Activated CD8-positive, alpha-beta T cell treated with anti-CD3 and anti-CD28 coated beads for 36 hours (primary cell): ENCODE measurements around the gene OGFR. TPM values are rescaled to one million over a fixed set of nuclear protein-coding genes. Genes with fewer than 3 reads are reported as not detected.

Source experiments
- ATAC-seq: fragments of 200-7000 bp; cut with Tn5 transposase; one replicate; pipeline ENCODE4 v1.10.0; 2021; ENCODE audit warnings: mild to moderate bottlenecking, moderate library complexity
- CTCF ChIA-PET: fragments of 350-600 bp; sonication (Branson Sonifier 250); formaldehyde crosslinking; loops from one replicate; lab custom pipeline; 2021; ENCODE audit warnings: antibody characterized with exemption; lab: Charles Lee
- POLR2A ChIA-PET: fragments of 350-600 bp; sonication (Branson Sonifier 250); formaldehyde crosslinking; loops from one replicate; lab custom pipeline; 2021; ENCODE audit warnings: antibody characterized with exemption; lab: Charles Lee
- DNase-seq: peaks from one replicate; pipeline ENCODE4 v3.0.0-alpha.2; 2020
- H3K27ac Mint-ChIP-seq: one replicate; pipeline ENCODE4 v1.8.0; 2021; ENCODE audit warnings: mild to moderate bottlenecking, mixed read lengths
- H3K27me3 Mint-ChIP-seq: one replicate; pipeline ENCODE4 v1.8.0; 2021; ENCODE audit warnings: mixed read lengths
- H3K36me3 Mint-ChIP-seq: one replicate; pipeline ENCODE4 v1.8.0; 2021; ENCODE audit warnings: low read depth, mixed read lengths
- H3K4me1 Mint-ChIP-seq: one replicate; pipeline ENCODE4 v1.8.0; 2021; ENCODE audit warnings: low read depth, mixed read lengths
- H3K4me3 Mint-ChIP-seq: one replicate; pipeline ENCODE4 v1.8.0; 2021; ENCODE audit warnings: mild to moderate bottlenecking, moderate library complexity, mixed read lengths
- H3K9me3 Mint-ChIP-seq: one replicate; pipeline ENCODE4 v1.8.0; 2021; ENCODE audit warnings: mixed read lengths
- CTCF ChIP-seq: fragments of 200-600 bp; IDR thresholded peaks from one replicate; pipeline ENCODE4 v1.8.0; 2022; ENCODE audit warnings: antibody characterized with exemption, mild to moderate bottlenecking
- intact Hi-C: fragments of 100-400 bp; cut with micrococcal nuclease; formaldehyde crosslinking; loops from one replicate; pipeline ENCODE4 v1.10.0; 2022
- total RNA-seq, 2 experiments: library from RNA; stranded (reverse); gene quantifications; one replicate each; pipeline ENCODE4 v1.2.3, GENCODE V29; 2021

OGFR gene, protein sequence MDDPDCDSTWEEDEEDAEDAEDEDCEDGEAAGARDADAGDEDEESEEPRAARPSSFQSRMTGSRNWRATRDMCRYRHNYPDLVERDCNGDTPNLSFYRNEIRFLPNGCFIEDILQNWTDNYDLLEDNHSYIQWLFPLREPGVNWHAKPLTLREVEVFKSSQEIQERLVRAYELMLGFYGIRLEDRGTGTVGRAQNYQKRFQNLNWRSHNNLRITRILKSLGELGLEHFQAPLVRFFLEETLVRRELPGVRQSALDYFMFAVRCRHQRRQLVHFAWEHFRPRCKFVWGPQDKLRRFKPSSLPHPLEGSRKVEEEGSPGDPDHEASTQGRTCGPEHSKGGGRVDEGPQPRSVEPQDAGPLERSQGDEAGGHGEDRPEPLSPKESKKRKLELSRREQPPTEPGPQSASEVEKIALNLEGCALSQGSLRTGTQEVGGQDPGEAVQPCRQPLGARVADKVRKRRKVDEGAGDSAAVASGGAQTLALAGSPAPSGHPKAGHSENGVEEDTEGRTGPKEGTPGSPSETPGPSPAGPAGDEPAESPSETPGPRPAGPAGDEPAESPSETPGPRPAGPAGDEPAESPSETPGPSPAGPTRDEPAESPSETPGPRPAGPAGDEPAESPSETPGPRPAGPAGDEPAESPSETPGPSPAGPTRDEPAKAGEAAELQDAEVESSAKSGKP
- total RNA-seq, result 10 to 100 TPM; 53.6 to 55.2 TPM

GRCh38 chr20:62804627-62805154, at the start of gene OGFR:
TSS of gene OGFR (plus strand) at chr20:62804835. CDS start at chr20:62804860, 25 bp downstream.
- TF ChIP-seq CTCF, result no peak
- H3K36me3 Mint-ChIP-seq, result peaks cover 29% of the 10 kb centered on the region
- POLR2A ChIA-PET, result interaction anchor here (1.1 to 2.2 kb wide), 4 partner anchors 10 to 182 kb away, joined by 3 to 12 read pairs (median 7); no protein-coding TSS in a partner anchor
- H3K4me3 Mint-ChIP-seq, result peak within 1 kb of the TSS; percentile 83
- CTCF ChIA-PET, result no interaction called here
- peaks cover 30% of the 10 kb centered on the region for H3K4me1 Mint-ChIP-seq
- no peaks in the 10 kb centered on the region for H3K27me3 Mint-ChIP-seq
- H3K9me3 Mint-ChIP-seq, result no peaks in the 10 kb centered on the region
- H3K27ac Mint-ChIP-seq, result peak within 1 kb of the TSS; percentile 93
- intact Hi-C loops, result no loop called here
- peak; percentile 77 for DNase-seq
- ATAC-seq, result peak; percentile 60

DNA sequence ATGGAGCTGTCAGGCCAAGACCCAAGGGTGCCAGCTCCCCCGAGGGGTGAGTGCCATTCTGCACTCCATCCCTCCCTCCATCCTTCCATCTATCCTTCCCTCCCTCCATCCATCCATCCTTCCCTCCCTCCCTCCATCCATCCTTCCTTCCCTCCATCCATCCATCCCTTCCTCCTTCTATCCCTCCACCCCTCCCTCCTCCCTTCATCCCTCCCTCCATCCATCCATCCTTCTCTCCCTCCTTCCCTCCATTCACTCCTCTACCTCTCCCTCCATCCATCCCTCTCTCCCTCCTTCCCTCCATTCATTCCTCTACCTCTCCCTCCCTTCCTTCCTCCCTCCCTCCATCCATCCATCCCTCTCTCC, 49.7 kb upstream of the OGFR start:
- no peak for TF ChIP-seq CTCF
- ChIA-PET CTCF (no interaction called here), POLR2A (no interaction called here)
- ATAC-seq, result no peak
- H3K27me3 Mint-ChIP-seq, result peaks cover 14% of the 10 kb centered on the region
- no peak for DNase-seq
- intact Hi-C loops, result no loop called here
- no peaks in the 10 kb centered on the region for H3K36me3 Mint-ChIP-seq
- no peaks in the 10 kb centered on the region for H3K9me3 Mint-ChIP-seq
- no peaks in the 10 kb centered on the region for H3K4me1 Mint-ChIP-seq
- H3K27ac Mint-ChIP-seq, result no peak overlapping the region
- H3K4me3 Mint-ChIP-seq, result no peak overlapping the region

GRCh38 chr20:62755817-62756724, 48.6 kb upstream of the OGFR start:
- no peak overlapping the region for H3K27ac Mint-ChIP-seq
- peaks cover 14% of the 10 kb centered on the region for H3K27me3 Mint-ChIP-seq
- no peak for ATAC-seq

GRCh38 chr20:62758226-62758912, 46.3 kb upstream of the OGFR start:
- CTCF ChIA-PET, result interaction anchor here (1.1 kb wide), 1 partner anchor 33 kb away, joined by 3 read pairs; no protein-coding TSS in a partner anchor
- H3K27ac Mint-ChIP-seq, result no peak overlapping the region
- ATAC-seq, result no peak

More at GRCh38 chr20:62755817-62756724, 48.6 kb upstream of the OGFR start:
- Mint-ChIP-seq H3K9me3 (no peaks in the 10 kb centered on the region), H3K4me1 (no peaks in the 10 kb centered on the region), H3K4me3 (no peak overlapping the region), H3K36me3 (no peaks in the 10 kb centered on the region)
- no peak for TF ChIP-seq CTCF
- intact Hi-C loops, result no loop called here
- ChIA-PET POLR2A (no interaction called here), CTCF (no interaction called here)
- no peak for DNase-seq

More at GRCh38 chr20:62758226-62758912, 46.3 kb upstream of the OGFR start:
- Mint-ChIP-seq H3K27me3 (peaks cover 12% of the 10 kb centered on the region), H3K4me1 (no peaks in the 10 kb centered on the region), H3K36me3 (no peaks in the 10 kb centered on the region), H3K4me3 (no peak overlapping the region), H3K9me3 (no peaks in the 10 kb centered on the region)
- intact Hi-C loops, result no loop called here
- POLR2A ChIA-PET, result no interaction called here
- DNase-seq, result no peak
- no peak for TF ChIP-seq CTCF
